DND-41 (cell line): ENCODE data around the gene DNMBP.

Source experiments
- ATAC-seq: fragments of 200-7000 bp; cut with Tn5 transposase; 3 replicates; pipeline ENCODE4 v1.9.1; 2021; ENCODE audit warnings: low read depth; ENCODE audit not compliant: insufficient read depth
- DNase-seq: peaks from one replicate; pipeline ENCODE4 v3.0.0-alpha.2; 2020
- H2AFZ ChIP-seq: 2 replicates; pipeline ENCODE4 v1.6.0; 2012; ENCODE audit warnings: low read depth, low read length
- H3K27ac ChIP-seq: 2 replicates; pipeline ENCODE4 v1.5.1; 2012; ENCODE audit warnings: low read length, inconsistent platforms
- H3K27me3 ChIP-seq: fragments of 200-600 bp; sonication (generic); 2 replicates; pipeline ENCODE4 v1.6.0; 2012; ENCODE audit warnings: low read length, mild to moderate bottlenecking, inconsistent platforms; ENCODE audit not compliant: insufficient read depth, poor library complexity
- H3K36me3 ChIP-seq: 2 replicates; pipeline ENCODE4 v1.5.1; 2012; ENCODE audit warnings: low read length, inconsistent platforms; ENCODE audit not compliant: insufficient read depth
- H3K4me1 ChIP-seq: 2 replicates; pipeline ENCODE4 v1.5.1; 2012; ENCODE audit warnings: mild to moderate bottlenecking, low read length; ENCODE audit not compliant: insufficient read depth
- H3K4me2 ChIP-seq: 2 replicates; pipeline ENCODE4 v1.6.0; 2012; ENCODE audit warnings: mild to moderate bottlenecking, moderate library complexity, low read length, inconsistent platforms; ENCODE audit not compliant: insufficient read depth
- H3K4me3 ChIP-seq, 2 experiments: fragments of 200-600 bp in 1 of 2; shearing (Covaris generic) in 1 of 2; 2 replicates each; pipeline ENCODE4 v1.5.1; 2012 to 2016; ENCODE audit warnings: inconsistent platforms in 2 of 2, low read length in 2 of 2, mild to moderate bottlenecking in 2 of 2, low read depth in 1 of 2, moderate library complexity in 1 of 2
- H3K79me2 ChIP-seq: 2 replicates; pipeline ENCODE4 v1.6.0; 2012; ENCODE audit warnings: low read length, inconsistent platforms; ENCODE audit not compliant: insufficient read depth
- H3K9ac ChIP-seq: 2 replicates; pipeline ENCODE4 v1.6.0; 2012; ENCODE audit warnings: low read depth, mild to moderate bottlenecking, inconsistent platforms, low read length, moderate library complexity
- H3K9me3 ChIP-seq: 2 replicates; pipeline ENCODE4 v1.5.1; 2012; ENCODE audit warnings: low read length, moderate library complexity, mild to moderate bottlenecking, inconsistent platforms; ENCODE audit not compliant: insufficient read depth, severe bottlenecking
- H4K20me1 ChIP-seq: 2 replicates; pipeline ENCODE4 v1.6.0; 2012; ENCODE audit warnings: low read length; ENCODE audit not compliant: insufficient read depth
- CTCF ChIP-seq: IDR thresholded peaks from 2 replicates; pipeline ENCODE4 v1.5.1; 2012; ENCODE audit warnings: borderline replicate concordance, low read length, moderate library complexity, mild to moderate bottlenecking; ENCODE audit not compliant: poor library complexity, severe bottlenecking; ENCODE audit errors: extremely low read depth
- EZH2 ChIP-seq: IDR thresholded peaks from 3 replicates; pipeline ENCODE4 v1.6.1; 2012; ENCODE audit warnings: borderline replicate concordance, low read depth, mild to moderate bottlenecking, moderate library complexity, low read length, inconsistent platforms; ENCODE audit not compliant: severe bottlenecking

DNMBP gene

GRCh38 chr10:99979066-99979685 is 30.6 kb downstream of the DNMBP start:
- no peak for ATAC-seq

GRCh38 chr10:99977916-99978315 is 31.8 kb downstream of the DNMBP start:
- H3K27ac ChIP-seq = no peak overlapping the region

More at GRCh38 chr10:99979066-99979685, 30.6 kb downstream of the DNMBP start:
- Histone ChIP-seq H3K4me2 (no peak overlapping the region), H3K79me2 (no peaks in the 10 kb centered on the region), H3K27ac (no peak overlapping the region), H3K9ac (no peak overlapping the region), H4K20me1 (peaks cover 4% of the 10 kb centered on the region), H3K9me3 (no peaks in the 10 kb centered on the region), H3K4me1 (no peaks in the 10 kb centered on the region), H3K36me3 (no peaks in the 10 kb centered on the region), H3K4me3 (no peak overlapping the region), H3K27me3 (no peaks in the 10 kb centered on the region), H2AFZ (no peak overlapping the region)
- no peak for TF ChIP-seq EZH2
- TF ChIP-seq CTCF = no peak
- DNase-seq = no peak

GRCh38 chr10:99976886-99977665 is 32.7 kb downstream of the DNMBP start:
- Histone ChIP-seq H3K36me3 (no peaks in the 10 kb centered on the region), H3K9ac (no peak overlapping the region), H3K79me2 (no peaks in the 10 kb centered on the region), H3K27ac (no peak overlapping the region), H4K20me1 (no peaks in the 10 kb centered on the region; the same call in none of the 2 replicates), H3K9me3 (no peaks in the 10 kb centered on the region), H2AFZ (no peak overlapping the region), H3K4me3 (no peak overlapping the region), H3K4me1 (no peaks in the 10 kb centered on the region), H3K27me3 (no peaks in the 10 kb centered on the region), H3K4me2 (no peak overlapping the region)
- ATAC-seq (no peak), DNase-seq (no peak)
- TF ChIP-seq CTCF = no peak
- no peak for TF ChIP-seq EZH2

More at GRCh38 chr10:99977916-99978315, 31.8 kb downstream of the DNMBP start:
- Histone ChIP-seq H2AFZ (no peak overlapping the region), H4K20me1 (no peaks in the 10 kb centered on the region; the same call in none of the 2 replicates), H3K4me1 (no peaks in the 10 kb centered on the region), H3K9ac (no peak overlapping the region), H3K4me2 (no peak overlapping the region), H3K4me3 (no peak overlapping the region), H3K79me2 (no peaks in the 10 kb centered on the region), H3K27me3 (no peaks in the 10 kb centered on the region), H3K9me3 (no peaks in the 10 kb centered on the region), H3K36me3 (no peaks in the 10 kb centered on the region)
- no peak for DNase-seq
- no peak for TF ChIP-seq CTCF
- no peak for TF ChIP-seq EZH2
- no peak for ATAC-seq
